Sigmoid colon (tissue), 4 donors: ENCODE data around the gene VSIG2.

Source experiments
- POLR2A ChIP-seq, 2 donors: fragments of 450-650 bp; IDR thresholded peaks; one replicate each; pipeline ENCODE4 v1.6.1; 2016; ENCODE audit warnings: antibody characterized with exemption in 2 of 2, mild to moderate bottlenecking in 2 of 2, moderate library complexity in 2 of 2
- POLR2AphosphoS5 ChIP-seq, 4 donors: sonication (generic); formaldehyde crosslinking; IDR thresholded peaks; one replicate each; pipeline ENCODE4 v1.6.1; 2017; ENCODE audit warnings: antibody characterized with exemption in 4 of 4
- TF ChIP-seq, protein P1 (sequence below), 4 experiments: fragments of 450-650 bp in 3 of 4; fragments of 200-600 bp in 1 of 4; IDR thresholded peaks; one replicate each; pipeline ENCODE4 v1.5.1; 2016 to 2019; ENCODE audit warnings: antibody characterized with exemption in 4 of 4, mild to moderate bottlenecking in 3 of 4, moderate library complexity in 2 of 4

GRCh38 chr11:124739479-124740276, 12.4 kb downstream of the VSIG2 start, which contains the start of gene NRGN:
- TF ChIP-seq, protein P1, sequence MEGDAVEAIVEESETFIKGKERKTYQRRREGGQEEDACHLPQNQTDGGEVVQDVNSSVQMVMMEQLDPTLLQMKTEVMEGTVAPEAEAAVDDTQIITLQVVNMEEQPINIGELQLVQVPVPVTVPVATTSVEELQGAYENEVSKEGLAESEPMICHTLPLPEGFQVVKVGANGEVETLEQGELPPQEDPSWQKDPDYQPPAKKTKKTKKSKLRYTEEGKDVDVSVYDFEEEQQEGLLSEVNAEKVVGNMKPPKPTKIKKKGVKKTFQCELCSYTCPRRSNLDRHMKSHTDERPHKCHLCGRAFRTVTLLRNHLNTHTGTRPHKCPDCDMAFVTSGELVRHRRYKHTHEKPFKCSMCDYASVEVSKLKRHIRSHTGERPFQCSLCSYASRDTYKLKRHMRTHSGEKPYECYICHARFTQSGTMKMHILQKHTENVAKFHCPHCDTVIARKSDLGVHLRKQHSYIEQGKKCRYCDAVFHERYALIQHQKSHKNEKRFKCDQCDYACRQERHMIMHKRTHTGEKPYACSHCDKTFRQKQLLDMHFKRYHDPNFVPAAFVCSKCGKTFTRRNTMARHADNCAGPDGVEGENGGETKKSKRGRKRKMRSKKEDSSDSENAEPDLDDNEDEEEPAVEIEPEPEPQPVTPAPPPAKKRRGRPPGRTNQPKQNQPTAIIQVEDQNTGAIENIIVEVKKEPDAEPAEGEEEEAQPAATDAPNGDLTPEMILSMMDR (IDR thresholded peaks at IDR 0.05) = no peak
- TF ChIP-seq POLR2A (IDR thresholded peaks at IDR 0.05) (no peak), POLR2AphosphoS5 (IDR thresholded peaks at IDR 0.05) (peak in 1 of 4 donors; percentile 47)
